GM23338 (cell line): ENCODE data around the gene BTN3A1. TPM values are rescaled to one million over a fixed set of nuclear protein-coding genes. Genes with fewer than 3 reads are reported as not detected.

Experiments used
- ATAC-seq: fragments of 200-7000 bp; cut with Tn5 transposase; 3 replicates; pipeline ENCODE4 v1.9.1; 2020
- DNase-seq: peaks from one replicate; pipeline ENCODE4 v3.0.0-alpha.2; 2015; ENCODE audit warnings: low spot score
- H2AFZ ChIP-seq: fragments of 200-600 bp; sonication (generic); 2 replicates; pipeline ENCODE4 v1.8.0; 2016; ENCODE audit warnings: antibody characterized with exemption, mild to moderate bottlenecking, moderate library complexity
- H3F3A ChIP-seq: fragments of 200-600 bp; sonication (generic); replicated peaks from 2 replicates; pipeline ENCODE4 v1.8.0; 2017; ENCODE audit warnings: antibody characterized with exemption, mixed run types, low read depth
- H3K27ac ChIP-seq: fragments of 200-600 bp; sonication (generic); 2 replicates; pipeline ENCODE4 v1.6.1; 2016; ENCODE audit warnings: low read depth
- H3K27me3 ChIP-seq: fragments of 200-600 bp; sonication (generic); 2 replicates; pipeline ENCODE4 v1.8.0; 2016; ENCODE audit warnings: mild to moderate bottlenecking, mixed run types, moderate library complexity; ENCODE audit not compliant: insufficient read depth
- H3K36me3 ChIP-seq: fragments of 200-600 bp; sonication (generic); 2 replicates; pipeline ENCODE4 v1.8.0; 2016; ENCODE audit warnings: mild to moderate bottlenecking; ENCODE audit not compliant: insufficient read depth
- H3K4me1 ChIP-seq: fragments of 200-600 bp; sonication (generic); 2 replicates; pipeline ENCODE4 v1.8.0; 2016; ENCODE audit warnings: mild to moderate bottlenecking, moderate library complexity; ENCODE audit not compliant: insufficient read depth
- H3K4me2 ChIP-seq: fragments of 200-600 bp; sonication (generic); 2 replicates; pipeline ENCODE4 v1.7.1; 2017; ENCODE audit warnings: mixed run types
- H3K4me3 ChIP-seq: fragments of 200-600 bp; sonication (generic); 2 replicates; pipeline ENCODE4 v1.6.1; 2016; ENCODE audit warnings: mixed run types
- H3K79me2 ChIP-seq: fragments of 200-600 bp; sonication (generic); replicated peaks from 2 replicates; pipeline ENCODE4 v1.8.0; 2017; ENCODE audit warnings: mild to moderate bottlenecking; ENCODE audit not compliant: insufficient read depth
- H3K9me2 ChIP-seq: fragments of 200-600 bp; sonication (generic); 2 replicates; pipeline ENCODE4 v1.8.0; 2017; ENCODE audit not compliant: insufficient read depth
- H4K20me1 ChIP-seq: fragments of 200-600 bp; sonication (generic); replicated peaks from 2 replicates; pipeline ENCODE4 v1.8.0; 2017; ENCODE audit warnings: mild to moderate bottlenecking; ENCODE audit not compliant: insufficient read depth
- H3K27ac Mint-ChIP-seq: 2 replicates; pipeline ENCODE4 v1.8.0; 2020; ENCODE audit warnings: inconsistent platforms, mild to moderate bottlenecking, moderate library complexity, mixed read lengths
- H3K27me3 Mint-ChIP-seq: 3 replicates; pipeline ENCODE4 v1.8.0; 2022; ENCODE audit warnings: low read depth, mild to moderate bottlenecking, moderate library complexity, mixed read lengths, inconsistent platforms; ENCODE audit not compliant: insufficient read depth, poor library complexity
- H3K36me3 Mint-ChIP-seq: 3 replicates; pipeline ENCODE4 v1.8.0; 2021; ENCODE audit warnings: low read depth, mild to moderate bottlenecking, inconsistent platforms, moderate library complexity, mixed read lengths
- H3K4me1 Mint-ChIP-seq: 3 replicates; pipeline ENCODE4 v1.8.0; 2020; ENCODE audit warnings: mild to moderate bottlenecking, inconsistent platforms, mixed read lengths
- H3K4me3 Mint-ChIP-seq: 3 replicates; pipeline ENCODE4 v1.8.0; 2021; ENCODE audit warnings: moderate library complexity, mild to moderate bottlenecking, inconsistent platforms, mixed read lengths
- H3K9me3 Mint-ChIP-seq: 3 replicates; pipeline ENCODE4 v1.8.0; 2020; ENCODE audit warnings: moderate library complexity, mild to moderate bottlenecking, inconsistent platforms, mixed read lengths
- CREB1 ChIP-seq: fragments of 250-450 bp; sonication (Bioruptor Pico); IDR thresholded peaks from 2 replicates; pipeline ENCODE4 v1.5.0; 2020; ENCODE audit warnings: low read depth, mild to moderate bottlenecking, moderate library complexity
- EZH2 ChIP-seq: fragments of 200-600 bp; sonication (generic); IDR thresholded peaks from one replicate; pipeline ENCODE4 v1.8.0; 2017; ENCODE audit warnings: antibody characterized with exemption, mild to moderate bottlenecking, low read depth; ENCODE audit not compliant: unreplicated experiment
- EZH2phosphoT487 ChIP-seq: fragments of 200-600 bp; sonication (generic); IDR thresholded peaks from one replicate; pipeline ENCODE4 v1.8.1; 2018; ENCODE audit warnings: antibody characterized with exemption; ENCODE audit not compliant: unreplicated experiment
- JUNB ChIP-seq: IDR thresholded peaks from one replicate; pipeline ENCODE4 v1.6.1; 2016; ENCODE audit warnings: antibody characterized with exemption; ENCODE audit not compliant: unreplicated experiment
- NANOG ChIP-seq: IDR thresholded peaks from 2 replicates; pipeline ENCODE4 v1.6.1; 2016; ENCODE audit warnings: antibody characterized with exemption, borderline replicate concordance
- POLR2AphosphoS5 ChIP-seq: IDR thresholded peaks from 2 replicates; pipeline ENCODE4 v1.6.1; 2016; ENCODE audit warnings: antibody characterized with exemption, low read depth
- STAT1 ChIP-seq: IDR thresholded peaks from one replicate; pipeline ENCODE4 v1.6.1; 2016; ENCODE audit warnings: antibody characterized with exemption; ENCODE audit not compliant: unreplicated experiment
- ZNF114 ChIP-seq: fragments of 250-450 bp; sonication (Bioruptor Pico); IDR thresholded peaks from 2 replicates; pipeline ENCODE4 v1.5.0; 2020; ENCODE audit warnings: mild to moderate bottlenecking, moderate library complexity
- ZNF331 ChIP-seq: fragments of 250-450 bp; sonication (Bioruptor Pico); IDR thresholded peaks from 2 replicates; pipeline ENCODE4 v1.5.0; 2020; ENCODE audit warnings: low read depth, mild to moderate bottlenecking, moderate library complexity
- polyA plus RNA-seq: library from polyadenylated mRNA; unstranded; fragments of >200 nt; fragmentation: Nextera tagmentation; extraction: Ambion mirVana; gene quantifications from 2 replicates; pipeline ENCODE4 v1.2.1, GENCODE V29; 2016
- total RNA-seq: library from RNA; depleted of rRNA; stranded (reverse); fragments of >200 nt; shearing (Covaris generic); gene quantifications from 2 replicates; pipeline ENCODE4 v1.2.3, GENCODE V29; 2014
- TF ChIP-seq, protein P1 (sequence below), 2 experiments: fragments of 200-600 bp in 1 of 2; sonication (generic) in 1 of 2; conservative IDR thresholded peaks; 2 replicates each; pipeline versions ENCODE4 v1.5.1 to v1.6.1; 2016 to 2017; ENCODE audit warnings: antibody characterized with exemption in 2 of 2, low read depth in 2 of 2, mild to moderate bottlenecking in 2 of 2, moderate library complexity in 1 of 2
- TF ChIP-seq, protein P2 (sequence below): IDR thresholded peaks from one replicate; pipeline ENCODE4 v1.6.1; 2018; ENCODE audit warnings: antibody characterized with exemption; ENCODE audit not compliant: unreplicated experiment
- TF ChIP-seq, protein P3 (sequence below): IDR thresholded peaks from 2 replicates; pipeline ENCODE4 v1.6.1; 2016; ENCODE audit warnings: antibody characterized with exemption

BTN3A1 gene
- total and polyA plus RNA-seq, 2 experiments from 2014 or later: 2.4 to 4.0 TPM

DNA sequence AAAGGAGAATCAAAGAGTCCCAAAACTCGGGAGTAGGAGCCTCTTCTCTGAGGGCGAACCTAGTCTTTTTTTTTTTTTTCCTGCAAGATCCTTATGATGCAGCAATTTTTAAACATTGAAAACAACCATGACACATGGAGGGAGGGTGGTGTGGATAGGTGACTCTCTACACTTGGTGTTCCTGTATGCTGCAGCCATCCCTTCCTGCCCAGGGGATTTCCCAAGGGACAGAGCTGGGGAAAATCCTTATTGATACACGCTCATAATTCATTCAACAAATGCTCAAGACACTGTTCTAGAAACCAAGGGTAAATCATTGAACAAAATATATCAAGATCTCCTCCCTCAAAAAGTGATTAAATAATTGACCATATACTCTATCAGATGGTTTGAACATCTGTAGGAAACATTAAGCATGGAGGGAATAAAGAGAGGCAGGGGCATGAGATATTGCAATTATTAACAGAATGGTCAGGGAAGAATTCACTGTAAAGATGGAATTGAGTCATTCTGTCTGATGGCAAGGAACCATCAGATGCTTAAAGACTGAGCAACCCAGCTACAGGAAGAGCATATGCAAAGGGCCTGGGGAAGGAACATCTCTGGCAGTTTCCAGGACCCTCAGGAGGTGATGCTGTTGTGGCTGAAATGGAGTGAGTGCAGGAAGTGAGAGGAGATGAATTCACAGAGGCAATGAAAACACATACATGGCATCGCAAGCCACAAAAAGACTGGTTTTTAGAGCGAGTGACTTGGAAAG lies 24.8 kb downstream of the BTN3A1 start:
- no peaks in the 10 kb centered on the region for H3K9me2 ChIP-seq
- Mint-ChIP-seq H3K4me1 (peaks cover 6% of the 10 kb centered on the region; the same call in 2 of the 3 replicates), H3K27ac (no peak overlapping the region), H3K9me3 (no peaks in the 10 kb centered on the region; the same call in 2 of the 3 replicates), H3K4me3 (no peak overlapping the region), H3K27me3 (peaks cover 2% of the 10 kb centered on the region), H3K36me3 (peaks cover 32% of the 10 kb centered on the region)
- no peaks in the 10 kb centered on the region for H3F3A ChIP-seq
- H3K4me1 ChIP-seq: no peaks in the 10 kb centered on the region
- no peak overlapping the region for H3K27ac ChIP-seq
- ATAC-seq (no peak), DNase-seq (no peak)
- no peak overlapping the region for H3K4me2 ChIP-seq
- no peaks in the 10 kb centered on the region for H4K20me1 ChIP-seq
- H3K36me3 ChIP-seq: no peaks in the 10 kb centered on the region; the same call in 1 of the 2 replicates
- H3K79me2 ChIP-seq: no peaks in the 10 kb centered on the region
- H2AFZ ChIP-seq: no peak overlapping the region
- TF ChIP-seq JUNB (no peak), EZH2 (no peak)
- TF ChIP-seq, protein P1, sequence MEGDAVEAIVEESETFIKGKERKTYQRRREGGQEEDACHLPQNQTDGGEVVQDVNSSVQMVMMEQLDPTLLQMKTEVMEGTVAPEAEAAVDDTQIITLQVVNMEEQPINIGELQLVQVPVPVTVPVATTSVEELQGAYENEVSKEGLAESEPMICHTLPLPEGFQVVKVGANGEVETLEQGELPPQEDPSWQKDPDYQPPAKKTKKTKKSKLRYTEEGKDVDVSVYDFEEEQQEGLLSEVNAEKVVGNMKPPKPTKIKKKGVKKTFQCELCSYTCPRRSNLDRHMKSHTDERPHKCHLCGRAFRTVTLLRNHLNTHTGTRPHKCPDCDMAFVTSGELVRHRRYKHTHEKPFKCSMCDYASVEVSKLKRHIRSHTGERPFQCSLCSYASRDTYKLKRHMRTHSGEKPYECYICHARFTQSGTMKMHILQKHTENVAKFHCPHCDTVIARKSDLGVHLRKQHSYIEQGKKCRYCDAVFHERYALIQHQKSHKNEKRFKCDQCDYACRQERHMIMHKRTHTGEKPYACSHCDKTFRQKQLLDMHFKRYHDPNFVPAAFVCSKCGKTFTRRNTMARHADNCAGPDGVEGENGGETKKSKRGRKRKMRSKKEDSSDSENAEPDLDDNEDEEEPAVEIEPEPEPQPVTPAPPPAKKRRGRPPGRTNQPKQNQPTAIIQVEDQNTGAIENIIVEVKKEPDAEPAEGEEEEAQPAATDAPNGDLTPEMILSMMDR (conservative IDR thresholded peaks at IDR 0.05; ENCODE audit: low read depth in 2 of 2): no peak
- H3K4me3 ChIP-seq: no peak overlapping the region
- H3K27me3 ChIP-seq: no peaks in the 10 kb centered on the region

DNA sequence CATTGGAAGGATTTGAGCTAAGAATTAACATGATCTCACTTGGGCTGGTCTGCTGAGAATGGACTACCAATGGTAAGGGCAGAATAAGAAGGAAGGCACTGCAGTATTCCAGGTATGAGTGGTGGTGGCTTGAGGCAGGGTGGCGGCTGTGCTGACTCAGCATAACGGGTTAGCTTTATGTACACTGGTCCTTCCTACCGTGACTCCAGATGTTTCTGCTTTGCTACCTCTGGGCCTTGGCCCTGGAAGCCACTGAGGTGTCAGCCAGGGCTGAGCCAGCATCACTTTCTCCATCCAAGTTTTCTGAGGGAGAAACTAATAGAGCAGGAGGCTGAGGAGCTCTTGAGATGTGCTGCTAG lies 25.4 kb downstream of the BTN3A1 start:
- Histone ChIP-seq H4K20me1 (no peaks in the 10 kb centered on the region), H3K36me3 (no peaks in the 10 kb centered on the region; the same call in 1 of the 2 replicates), H3K27me3 (no peaks in the 10 kb centered on the region), H2AFZ (no peak overlapping the region), H3K9me2 (no peaks in the 10 kb centered on the region), H3K79me2 (no peaks in the 10 kb centered on the region), H3K27ac (no peak overlapping the region), H3K4me2 (no peak overlapping the region), H3F3A (no peaks in the 10 kb centered on the region), H3K4me3 (no peak overlapping the region), H3K4me1 (no peaks in the 10 kb centered on the region)
- ATAC-seq: no peak
- Mint-ChIP-seq H3K9me3 (no peaks in the 10 kb centered on the region; the same call in 2 of the 3 replicates), H3K36me3 (peaks cover 37% of the 10 kb centered on the region), H3K27me3 (peaks cover 2% of the 10 kb centered on the region), H3K27ac (no peak overlapping the region), H3K4me3 (no peak overlapping the region), H3K4me1 (peaks cover 4% of the 10 kb centered on the region; the same call in 1 of the 3 replicates)
- DNase-seq: no peak
- TF ChIP-seq ZNF331 (CRISPR knock-in tag): no peak
- TF ChIP-seq, protein P2, sequence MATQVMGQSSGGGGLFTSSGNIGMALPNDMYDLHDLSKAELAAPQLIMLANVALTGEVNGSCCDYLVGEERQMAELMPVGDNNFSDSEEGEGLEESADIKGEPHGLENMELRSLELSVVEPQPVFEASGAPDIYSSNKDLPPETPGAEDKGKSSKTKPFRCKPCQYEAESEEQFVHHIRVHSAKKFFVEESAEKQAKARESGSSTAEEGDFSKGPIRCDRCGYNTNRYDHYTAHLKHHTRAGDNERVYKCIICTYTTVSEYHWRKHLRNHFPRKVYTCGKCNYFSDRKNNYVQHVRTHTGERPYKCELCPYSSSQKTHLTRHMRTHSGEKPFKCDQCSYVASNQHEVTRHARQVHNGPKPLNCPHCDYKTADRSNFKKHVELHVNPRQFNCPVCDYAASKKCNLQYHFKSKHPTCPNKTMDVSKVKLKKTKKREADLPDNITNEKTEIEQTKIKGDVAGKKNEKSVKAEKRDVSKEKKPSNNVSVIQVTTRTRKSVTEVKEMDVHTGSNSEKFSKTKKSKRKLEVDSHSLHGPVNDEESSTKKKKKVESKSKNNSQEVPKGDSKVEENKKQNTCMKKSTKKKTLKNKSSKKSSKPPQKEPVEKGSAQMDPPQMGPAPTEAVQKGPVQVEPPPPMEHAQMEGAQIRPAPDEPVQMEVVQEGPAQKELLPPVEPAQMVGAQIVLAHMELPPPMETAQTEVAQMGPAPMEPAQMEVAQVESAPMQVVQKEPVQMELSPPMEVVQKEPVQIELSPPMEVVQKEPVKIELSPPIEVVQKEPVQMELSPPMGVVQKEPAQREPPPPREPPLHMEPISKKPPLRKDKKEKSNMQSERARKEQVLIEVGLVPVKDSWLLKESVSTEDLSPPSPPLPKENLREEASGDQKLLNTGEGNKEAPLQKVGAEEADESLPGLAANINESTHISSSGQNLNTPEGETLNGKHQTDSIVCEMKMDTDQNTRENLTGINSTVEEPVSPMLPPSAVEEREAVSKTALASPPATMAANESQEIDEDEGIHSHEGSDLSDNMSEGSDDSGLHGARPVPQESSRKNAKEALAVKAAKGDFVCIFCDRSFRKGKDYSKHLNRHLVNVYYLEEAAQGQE: no peak
- TF ChIP-seq ZNF114 (CRISPR knock-in tag): no peak
- no peak for TF ChIP-seq EZH2phosphoT487
- TF ChIP-seq, protein P1 (conservative IDR thresholded peaks at IDR 0.05; ENCODE audit: low read depth in 2 of 2): no peak
- TF ChIP-seq POLR2AphosphoS5: no peak
- no peak for TF ChIP-seq CREB1 (CRISPR knock-in tag)
- no peak for TF ChIP-seq JUNB
- TF ChIP-seq NANOG: no peak
- no peak for TF ChIP-seq STAT1
- TF ChIP-seq, protein P3, sequence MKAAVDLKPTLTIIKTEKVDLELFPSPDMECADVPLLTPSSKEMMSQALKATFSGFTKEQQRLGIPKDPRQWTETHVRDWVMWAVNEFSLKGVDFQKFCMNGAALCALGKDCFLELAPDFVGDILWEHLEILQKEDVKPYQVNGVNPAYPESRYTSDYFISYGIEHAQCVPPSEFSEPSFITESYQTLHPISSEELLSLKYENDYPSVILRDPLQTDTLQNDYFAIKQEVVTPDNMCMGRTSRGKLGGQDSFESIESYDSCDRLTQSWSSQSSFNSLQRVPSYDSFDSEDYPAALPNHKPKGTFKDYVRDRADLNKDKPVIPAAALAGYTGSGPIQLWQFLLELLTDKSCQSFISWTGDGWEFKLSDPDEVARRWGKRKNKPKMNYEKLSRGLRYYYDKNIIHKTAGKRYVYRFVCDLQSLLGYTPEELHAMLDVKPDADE: no peak
- TF ChIP-seq EZH2: no peak
